Stimulated activated CD8-positive, alpha-beta memory T cell treated with anti-CD3 and anti-CD28 coated beads, Interleukin-12 subunit alpha, Interleukin-12 subunit beta, amount 100 ng/mL, for 24 hours (primary cell): ENCODE results near the gene USP1.

Experiments used
- DNase-seq: peaks from one replicate; pipeline ENCODE4 v3.0.0-alpha.2; 2020; ENCODE audit errors: extremely low read depth

Gene USP1

GRCh38 chr1:62484824-62485468, 48.1 kb downstream of the USP1 start:
- DNase-seq: no peak

GRCh38 chr1:62487956-62488355, 51.1 kb downstream of the USP1 start:
- no peak for DNase-seq

- DNase-seq: no peak
Observed at GRCh38 chr1:62492521-62492920, 55.7 kb downstream of the USP1 start.

GRCh38 chr1:62493656-62494055, 56.8 kb downstream of the USP1 start:
- no peak for DNase-seq

- DNase-seq: no peak
Observed at GRCh38 chr1:62494137-62494536, 57.3 kb downstream of the USP1 start.

GRCh38 chr1:62500210-62500609, 63.4 kb downstream of the USP1 start:
- DNase-seq: no peak
